GM21447 (cell line): ENCODE results near the gene SPIB.
"Not testable (repeated sequence)": the region's sequence is repeated elsewhere in the genome, so short reads cannot be mapped to it uniquely, and the experiment has no call there.

ENCODE experiments used
- ATAC-seq: cut with Tn5 transposase; IDR thresholded peaks from one replicate; pipeline ENCODE4 v1.9.1; 2021; ENCODE audit not compliant: unreplicated experiment

SPIB gene

DNA sequence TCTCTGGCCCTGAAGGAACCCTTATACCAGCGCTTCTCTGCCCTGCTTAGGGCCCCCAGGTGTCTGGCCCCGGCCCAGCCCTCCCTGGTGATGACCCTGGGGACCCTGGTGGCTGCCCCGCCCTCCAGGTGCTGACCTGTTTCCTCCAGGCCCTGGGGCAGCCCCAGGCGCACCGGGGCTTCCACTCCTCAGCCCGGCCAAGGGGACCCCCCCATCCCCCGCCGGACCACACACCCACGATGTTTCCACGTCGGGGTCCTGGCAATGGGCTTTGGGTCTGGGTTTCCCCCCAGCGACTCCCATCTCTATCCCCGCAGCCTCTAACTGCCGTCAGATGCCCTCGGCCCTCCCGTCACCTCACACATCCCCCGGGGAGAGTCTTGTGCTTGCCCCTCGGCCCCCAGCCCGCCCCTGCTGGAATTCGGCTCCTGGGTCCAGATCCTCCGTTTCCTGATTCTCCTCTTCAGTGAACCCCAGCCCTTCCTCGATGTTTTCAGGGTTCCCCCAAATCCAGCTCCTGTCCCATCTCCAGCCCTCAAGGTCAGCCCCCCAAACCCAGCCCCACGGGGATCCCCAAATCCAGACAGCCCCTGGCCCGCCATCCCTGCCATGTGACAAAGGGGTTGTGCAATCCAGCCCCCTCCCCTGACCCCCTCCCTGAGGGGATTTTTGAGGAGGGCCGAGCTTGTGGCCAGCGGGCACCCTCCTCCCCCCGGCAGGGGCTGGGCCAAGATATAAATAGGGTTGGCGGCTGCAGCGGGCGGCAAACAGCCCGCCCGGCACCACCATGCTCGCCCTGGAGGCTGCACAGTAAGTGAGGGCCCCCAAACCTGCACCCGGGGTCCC, at the start of gene SPIB:
Gene SPIB, plus strand, starts transcription at position 763 of the 846 bp plus-strand sequence. Its CDS starts 25 bp downstream, at position 788.
- no peak for ATAC-seq

DNA sequence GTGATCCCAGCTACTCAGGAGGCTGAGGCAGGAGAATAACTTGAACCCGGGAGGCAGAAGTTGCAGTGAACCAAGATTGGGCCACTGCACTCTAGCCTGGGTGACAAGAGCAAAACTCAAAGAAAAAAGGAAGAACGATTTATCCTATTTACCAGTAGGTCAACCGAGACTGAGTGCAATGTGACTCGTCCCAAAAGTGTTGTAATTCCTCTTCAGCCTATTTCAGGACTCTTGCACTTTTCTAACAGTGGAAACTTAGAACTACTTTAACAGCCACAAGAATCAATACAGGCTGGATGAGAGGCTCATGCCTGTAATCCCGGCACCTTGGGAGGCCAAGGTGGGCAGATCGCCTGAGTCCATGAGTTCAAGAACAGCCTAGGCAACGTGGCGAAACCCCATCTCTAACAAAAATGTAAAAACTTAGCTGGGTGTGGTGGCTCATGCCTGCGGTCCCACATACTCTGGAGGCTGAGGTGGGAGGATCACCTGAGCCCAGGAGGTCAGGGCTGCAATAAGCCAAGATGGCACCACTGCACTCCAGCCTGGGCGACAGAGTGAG, 46.7 kb upstream of the SPIB start:
- no peak for ATAC-seq

GRCh38 chr19:50376166-50377050, 42.3 kb upstream of the SPIB start, which contains the start of gene NR1H2:
Gene NR1H2, plus strand, starts transcription at chr19:50376457. Its CDS starts 1,149 bp downstream, at chr19:50377606.
- ATAC-seq: peak; percentile 81

DNA sequence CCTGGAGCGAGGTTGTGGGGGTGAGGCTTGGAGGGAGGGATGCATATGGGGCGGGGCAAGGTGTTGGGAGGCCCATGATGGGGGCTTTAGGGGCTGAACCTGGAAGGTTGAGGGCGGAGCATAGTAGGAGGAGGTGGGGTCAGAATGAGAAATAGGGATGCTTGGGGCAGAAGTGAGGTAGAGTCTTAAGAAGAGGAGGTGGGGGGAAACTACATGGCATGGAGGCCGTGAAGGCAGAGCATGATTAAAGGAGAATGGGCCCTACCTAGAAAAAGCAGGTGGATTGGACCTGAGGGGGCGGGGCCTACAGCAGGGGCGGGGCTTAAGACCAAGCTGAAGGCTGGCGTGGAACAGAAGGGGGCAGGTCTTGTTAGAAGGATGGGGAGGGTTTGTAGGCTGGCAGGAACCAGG, 41.7 kb upstream of the SPIB start:
- ATAC-seq: peak; percentile 7

DNA sequence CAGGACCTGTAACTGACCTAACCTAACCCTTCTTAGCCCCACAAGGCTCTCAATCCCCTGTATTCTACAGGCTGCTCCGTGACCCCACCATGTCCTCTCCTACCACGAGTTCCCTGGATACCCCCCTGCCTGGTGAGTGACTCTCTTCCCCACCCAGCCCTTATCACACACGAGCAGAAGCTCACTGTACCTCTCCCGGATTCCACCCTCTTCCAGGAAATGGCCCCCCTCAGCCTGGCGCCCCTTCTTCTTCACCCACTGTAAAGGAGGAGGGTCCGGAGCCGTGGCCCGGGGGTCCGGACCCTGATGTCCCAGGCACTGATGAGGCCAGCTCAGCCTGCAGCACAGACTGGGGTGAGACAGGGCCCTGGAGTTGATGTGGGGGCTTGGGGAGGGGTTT, 41.2 kb upstream of the SPIB start:
- ATAC-seq: no peak

DNA sequence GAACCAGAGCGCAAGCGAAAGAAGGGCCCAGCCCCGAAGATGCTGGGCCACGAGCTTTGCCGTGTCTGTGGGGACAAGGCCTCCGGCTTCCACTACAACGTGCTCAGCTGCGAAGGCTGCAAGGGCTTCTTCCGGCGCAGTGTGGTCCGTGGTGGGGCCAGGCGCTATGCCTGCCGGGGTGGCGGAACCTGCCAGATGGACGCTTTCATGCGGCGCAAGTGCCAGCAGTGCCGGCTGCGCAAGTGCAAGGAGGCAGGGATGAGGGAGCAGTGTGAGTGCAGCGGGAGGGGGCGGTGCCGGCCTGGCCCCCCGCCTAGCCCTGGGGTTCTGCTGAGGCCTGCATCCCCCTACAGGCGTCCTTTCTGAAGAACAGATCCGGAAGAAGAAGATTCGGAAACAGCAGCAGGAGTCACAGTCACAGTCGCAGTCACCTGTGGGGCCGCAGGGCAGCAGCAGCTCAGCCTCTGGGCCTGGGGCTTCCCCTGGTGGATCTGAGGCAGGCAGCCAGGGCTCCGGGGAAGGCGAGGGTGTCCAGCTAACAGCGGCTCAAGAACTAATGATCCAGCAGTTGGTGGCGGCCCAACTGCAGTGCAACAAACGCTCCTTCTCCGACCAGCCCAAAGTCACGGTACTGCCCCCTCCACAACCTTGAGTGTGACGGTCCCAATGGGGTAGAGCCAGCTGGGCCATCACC, 40.4 kb upstream of the SPIB start:
- ATAC-seq: no peak

DNA sequence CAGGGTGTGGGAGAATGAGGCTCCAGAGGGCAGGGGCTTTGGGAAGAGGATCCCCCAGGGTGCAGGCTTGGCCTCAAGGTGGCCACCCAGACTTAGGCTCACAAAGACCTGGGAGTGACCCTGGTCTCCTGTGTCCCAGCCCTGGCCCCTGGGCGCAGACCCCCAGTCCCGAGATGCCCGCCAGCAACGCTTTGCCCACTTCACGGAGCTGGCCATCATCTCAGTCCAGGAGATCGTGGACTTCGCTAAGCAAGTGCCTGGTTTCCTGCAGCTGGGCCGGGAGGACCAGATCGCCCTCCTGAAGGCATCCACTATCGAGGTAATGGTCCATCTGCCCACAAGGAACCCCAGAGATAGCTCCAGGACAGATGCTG, 39.9 kb upstream of the SPIB start:
- ATAC-seq: no peak

DNA sequence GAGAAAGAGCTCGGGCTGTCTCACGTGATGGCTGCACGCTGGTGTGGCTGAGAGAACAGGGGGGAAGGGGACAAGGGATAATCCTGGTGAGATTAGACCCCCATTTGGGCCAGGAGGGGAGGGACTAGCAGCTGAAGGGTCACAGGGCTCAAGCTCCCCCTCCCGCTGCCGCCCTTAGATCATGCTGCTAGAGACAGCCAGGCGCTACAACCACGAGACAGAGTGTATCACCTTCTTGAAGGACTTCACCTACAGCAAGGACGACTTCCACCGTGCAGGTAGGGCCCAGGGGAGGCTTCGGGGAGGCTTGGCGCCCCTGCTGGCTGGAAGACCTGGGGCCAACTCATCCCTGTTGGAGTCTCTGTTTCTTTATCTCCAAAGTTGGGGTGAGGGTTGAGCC, 39.1 kb upstream of the SPIB start:
- ATAC-seq: no peak

- ATAC-seq: no peak
Measured at GRCh38 chr19:50380137-50380536, 38.6 kb upstream of the SPIB start.

- ATAC-seq: no peak
Measured at GRCh38 chr19:50380751-50381151, 38.0 kb upstream of the SPIB start.

DNA sequence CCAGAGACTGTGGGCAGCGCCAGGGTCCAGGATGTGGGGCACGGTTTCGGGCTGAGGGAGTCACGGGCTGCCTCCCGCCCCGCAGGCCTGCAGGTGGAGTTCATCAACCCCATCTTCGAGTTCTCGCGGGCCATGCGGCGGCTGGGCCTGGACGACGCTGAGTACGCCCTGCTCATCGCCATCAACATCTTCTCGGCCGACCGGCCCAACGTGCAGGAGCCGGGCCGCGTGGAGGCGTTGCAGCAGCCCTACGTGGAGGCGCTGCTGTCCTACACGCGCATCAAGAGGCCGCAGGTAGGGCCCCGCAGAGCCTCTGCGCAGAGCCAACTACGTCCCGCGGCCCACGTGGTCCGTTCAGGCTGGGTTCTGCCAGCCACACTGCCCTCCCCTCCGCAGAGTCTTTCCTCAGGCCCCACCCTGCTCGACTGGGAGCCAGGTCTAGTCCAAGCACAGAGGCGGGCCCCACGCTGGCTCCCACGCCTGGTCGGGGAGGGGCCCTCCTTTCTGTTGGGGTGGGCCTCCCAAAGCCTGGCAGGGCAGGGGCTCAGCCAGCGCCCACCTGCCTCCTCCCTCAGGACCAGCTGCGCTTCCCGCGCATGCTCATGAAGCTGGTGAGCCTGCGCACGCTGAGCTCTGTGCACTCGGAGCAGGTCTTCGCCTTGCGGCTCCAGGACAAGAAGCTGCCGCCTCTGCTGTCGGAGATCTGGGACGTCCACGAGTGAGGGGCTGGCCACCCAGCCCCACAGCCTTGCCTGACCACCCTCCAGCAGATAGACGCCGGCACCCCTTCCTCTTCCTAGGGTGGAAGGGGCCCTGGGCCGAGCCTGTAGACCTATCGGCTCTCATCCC, 36.6 kb upstream of the SPIB start:
- ATAC-seq: no peak

DNA sequence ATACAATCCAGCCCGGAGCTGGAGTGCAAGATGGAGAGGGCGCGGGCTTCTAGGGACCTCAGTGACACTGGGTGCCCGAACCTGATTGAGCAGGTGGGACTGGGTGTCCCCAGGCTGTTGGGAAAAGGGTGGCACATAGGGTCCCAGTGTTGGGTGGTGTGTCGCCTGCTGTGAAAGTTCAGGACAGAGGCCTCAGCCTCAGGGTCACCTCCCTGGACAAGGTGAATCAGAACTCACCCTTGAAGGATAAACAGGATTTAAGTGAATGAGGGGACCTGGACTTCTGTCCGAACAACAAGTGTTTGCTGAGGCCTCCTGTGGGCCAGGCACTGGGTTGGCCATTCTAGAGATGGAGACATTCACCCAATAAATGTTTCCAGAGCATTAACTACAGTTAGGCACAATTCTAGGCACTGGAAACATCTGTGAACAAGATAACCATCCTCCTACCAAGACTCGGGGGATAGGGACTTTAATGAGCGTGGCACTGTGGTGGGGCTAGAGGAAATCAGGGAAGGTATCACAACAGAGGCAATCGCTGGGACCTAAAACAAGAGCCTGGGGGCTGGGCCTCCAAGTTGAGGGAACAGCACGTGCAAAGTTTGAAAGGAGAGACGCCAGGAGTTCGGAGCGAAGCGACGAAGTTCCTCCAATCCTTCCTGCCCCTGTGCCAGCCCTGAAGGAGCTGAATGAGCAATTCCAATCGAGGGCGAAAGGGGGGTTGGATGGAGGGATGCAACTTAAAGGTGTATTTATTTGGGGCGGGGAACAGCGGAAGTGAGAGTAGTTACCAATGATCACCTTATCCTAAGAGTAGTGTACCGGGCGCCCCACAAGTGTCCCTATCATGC, 35.5 kb upstream of the SPIB start:
- peak; percentile 2 for ATAC-seq

DNA sequence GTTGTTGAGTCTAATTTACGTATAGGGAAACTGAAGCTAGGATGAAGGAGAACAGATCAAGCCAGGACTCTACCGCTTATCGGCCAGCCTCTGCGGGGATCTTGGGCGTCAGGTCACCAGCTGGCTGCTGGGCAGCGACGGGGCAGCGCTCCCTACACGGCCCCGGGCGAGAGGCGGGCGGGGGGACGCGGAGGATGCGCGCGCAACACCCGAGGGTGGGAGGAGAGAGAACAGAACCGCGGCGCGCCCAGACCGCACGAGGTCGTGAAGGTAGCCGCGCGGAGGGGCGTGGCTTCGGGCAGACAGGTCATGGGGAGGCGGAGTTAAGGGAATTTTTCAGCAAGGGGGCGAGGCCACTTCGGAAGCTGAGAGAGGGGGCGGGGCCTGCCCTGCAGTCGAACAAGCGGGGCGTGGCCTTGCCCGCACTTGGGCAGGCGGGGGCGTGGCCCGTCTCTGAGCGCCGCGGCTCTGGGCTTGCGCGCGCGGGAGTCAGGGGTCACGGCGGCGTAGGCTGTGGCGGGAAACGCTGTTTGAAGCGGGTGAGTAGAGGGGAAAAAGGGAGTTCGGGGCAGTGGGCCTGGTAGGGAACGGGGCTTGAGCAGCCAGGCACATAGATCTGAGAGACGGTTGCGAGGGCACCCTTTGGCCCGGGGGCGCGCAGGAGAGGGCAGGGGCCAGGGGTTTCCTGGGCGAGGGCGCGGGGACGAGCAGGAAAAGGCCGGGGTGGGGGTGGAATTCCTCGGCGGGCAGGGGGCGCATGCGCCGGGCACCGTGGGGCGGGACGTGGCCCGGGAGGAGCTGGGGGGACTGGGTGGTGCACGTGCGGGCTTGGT, 34.7 kb upstream of the SPIB start, which contains the start of gene POLD1:
Gene POLD1, plus strand, starts transcription at position 496 of the 833 bp plus-strand sequence. CDS start 14,505 bp downstream, outside the sequence.
- ATAC-seq: peak; percentile 78

- ATAC-seq: no peak
Measured at GRCh38 chr19:50384685-50385535, 33.8 kb upstream of the SPIB start.

GRCh38 chr19:50387176-50387867, 31.4 kb upstream of the SPIB start:
- ATAC-seq: no peak

GRCh38 chr19:50387868-50388245, 30.9 kb upstream of the SPIB start:
- ATAC-seq: no peak

DNA sequence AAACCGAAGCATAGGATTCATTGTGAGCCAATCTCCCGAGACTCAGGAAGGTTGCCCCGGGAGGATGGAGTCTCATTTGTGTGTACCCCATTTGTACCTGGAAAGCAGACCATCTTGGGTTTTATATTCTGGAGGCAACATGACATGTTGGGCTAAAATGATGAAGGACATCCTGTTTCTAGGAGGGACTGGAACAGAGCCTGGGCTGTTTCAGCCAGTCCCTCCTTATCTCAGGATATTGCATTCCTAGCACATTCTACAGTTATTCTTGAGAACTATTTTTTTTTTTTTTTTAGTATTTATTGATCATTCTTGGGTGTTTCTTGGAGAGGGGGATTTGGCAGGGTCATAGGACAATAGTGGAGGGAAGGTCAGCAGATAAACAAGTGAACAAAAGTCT, 28.4 kb upstream of the SPIB start:
- ATAC-seq: not testable (repeated sequence)
